Caco-2 (cell line): ENCODE measurements around the gene NAAA. TPM values are rescaled to one million over a fixed set of nuclear protein-coding genes. Genes with fewer than 3 reads are reported as not detected.

Experiments
- BruUV-seq: library from RNA; stranded (reverse); fragments of 400-500 nt; replicated peaks from 2 replicates; lab custom pipeline; 2021; lab: Mats Ljungman, UMichigan
- CTCF ChIA-PET: fragments of 300-600 bp; sonication (Branson Sonifier 250); formaldehyde crosslinking; loops from one replicate; lab custom pipeline; 2022; ENCODE audit warnings: antibody characterized with exemption; lab: Charles Lee
- POLR2A ChIA-PET: fragments of 300-600 bp; sonication (Branson Sonifier 250); formaldehyde crosslinking; loops from one replicate; lab custom pipeline; 2022; ENCODE audit warnings: antibody characterized with exemption; lab: Charles Lee
- DNase-seq, 2 experiments: peaks; one replicate each; pipeline versions ENCODE4 v3.0.0 to v3.0.0-alpha.2; 2020 to 2022
- H3K27me3 ChIP-seq: replicated peaks from 2 replicates; pipeline ENCODE4 v1.6.0; 2011; ENCODE audit warnings: low read length; ENCODE audit not compliant: control insufficient read depth, insufficient read depth
- H3K36me3 ChIP-seq: 2 replicates; pipeline ENCODE4 v1.5.1; 2011; ENCODE audit warnings: low read length; ENCODE audit not compliant: control insufficient read depth, insufficient read depth
- H3K4me1 ChIP-seq: fragments of 250-450 bp; sonication (Bioruptor Pico); 2 replicates; pipeline ENCODE4 v1.5.1; 2020; ENCODE audit warnings: mild to moderate bottlenecking
- H3K4me3 ChIP-seq: 2 replicates; pipeline ENCODE4 v1.5.1; 2011; ENCODE audit warnings: low read depth, mild to moderate bottlenecking, control low read depth, low read length
- H3K9me3 ChIP-seq: fragments of 250-450 bp; sonication (Bioruptor Pico); 2 replicates; pipeline ENCODE4 v1.5.1; 2020; ENCODE audit warnings: mild to moderate bottlenecking, moderate library complexity
- H3K27ac Mint-ChIP-seq: one replicate; pipeline ENCODE4 v1.8.0; 2022; ENCODE audit warnings: mixed read lengths; ENCODE audit not compliant: unreplicated experiment
- H3K27me3 Mint-ChIP-seq: one replicate; pipeline ENCODE4 v1.8.0; 2022; ENCODE audit warnings: mixed read lengths; ENCODE audit not compliant: insufficient read depth, unreplicated experiment
- H3K36me3 Mint-ChIP-seq: one replicate; pipeline ENCODE4 v1.8.0; 2022; ENCODE audit warnings: mild to moderate bottlenecking, mixed read lengths; ENCODE audit not compliant: insufficient read depth, unreplicated experiment
- H3K4me1 Mint-ChIP-seq: one replicate; pipeline ENCODE4 v1.8.0; 2022; ENCODE audit warnings: low read depth, mixed read lengths; ENCODE audit not compliant: unreplicated experiment
- H3K4me3 Mint-ChIP-seq: one replicate; pipeline ENCODE4 v1.8.0; 2022; ENCODE audit warnings: mild to moderate bottlenecking, moderate library complexity, mixed read lengths; ENCODE audit not compliant: unreplicated experiment
- H3K9me3 Mint-ChIP-seq: one replicate; pipeline ENCODE4 v1.8.0; 2022; ENCODE audit warnings: mixed read lengths; ENCODE audit not compliant: unreplicated experiment
- CTCF ChIP-seq, 2 experiments: fragments of 200-600 bp in 1 of 2; IDR thresholded peaks; 1 replicate in 1 of 2; 2 replicates in 1 of 2; pipeline versions ENCODE4 v1.5.1 to v1.8.0; 2011 to 2022; ENCODE audit warnings: antibody characterized with exemption in 1 of 2, control low read depth in 1 of 2, inconsistent platforms in 1 of 2, low read depth in 1 of 2, low read length in 1 of 2, mild to moderate bottlenecking in 1 of 2, moderate library complexity in 1 of 2; ENCODE audit not compliant: insufficient read depth in 1 of 2, severe bottlenecking in 1 of 2, unreplicated experiment in 1 of 2
- intact Hi-C: fragments of 100-400 bp; cut with micrococcal nuclease; formaldehyde crosslinking; loops from one replicate; pipeline ENCODE4 v1.10.0; 2022; ENCODE audit not compliant: unreplicated experiment
- total RNA-seq: library from RNA; stranded (reverse); gene quantifications from 2 replicates; pipeline ENCODE4 v1.2.3, GENCODE V29; 2022

Gene NAAA
- total RNA-seq, 1 experiment from 2014 or later: 11.8 TPM

- Mint-ChIP-seq H3K36me3 (no peaks in the 10 kb centered on the region), H3K27ac (no peak overlapping the region), H3K4me1 (no peaks in the 10 kb centered on the region), H3K4me3 (no peak overlapping the region), H3K9me3 (peaks cover 10% of the 10 kb centered on the region), H3K27me3 (peaks cover 4% of the 10 kb centered on the region)
- TF ChIP-seq CTCF (IDR thresholded peaks at IDR 0.05; ENCODE audit: insufficient read depth in 1 of 2, low read depth in 1 of 2, low read length in 1 of 2, severe bottlenecking in 1 of 2, unreplicated experiment in 1 of 2): peak in 1 of 2 experiments; percentile 14
- peaks cover 4% of the 10 kb centered on the region; the same call in 1 of the 2 replicates for H3K4me1 ChIP-seq
- POLR2A ChIA-PET: no interaction called here
- H3K36me3 ChIP-seq: no peaks in the 10 kb centered on the region
- H3K9me3 ChIP-seq: no peaks in the 10 kb centered on the region
- no peak overlapping the region for H3K4me3 ChIP-seq
- BruUV-seq: no TSS peak
- DNase-seq: peak in 1 of 2 experiments; percentile 49
- CTCF ChIA-PET: no interaction called here
- no peaks in the 10 kb centered on the region for H3K27me3 ChIP-seq
- intact Hi-C loops: loop anchor here (5.0 kb wide), 1 partner anchor 100 kb away; the partner anchor contains the start of gene SDAD1
Observed at GRCh38 chr4:75892508-75892907, 48.3 kb downstream of the NAAA start.

- peaks cover 4% of the 10 kb centered on the region for H3K27me3 Mint-ChIP-seq
- no peaks in the 10 kb centered on the region for H3K36me3 Mint-ChIP-seq
- H3K36me3 ChIP-seq: no peaks in the 10 kb centered on the region
- H3K4me3 ChIP-seq: no peak overlapping the region
- BruUV-seq: no TSS peak
- H3K4me1 Mint-ChIP-seq: no peaks in the 10 kb centered on the region
- no peak overlapping the region for H3K27ac Mint-ChIP-seq
- CTCF ChIA-PET: interaction anchor here (0.6 kb wide), 1 partner anchor 180 kb away, joined by 3 read pairs; no protein-coding TSS in a partner anchor
- POLR2A ChIA-PET: no interaction called here
- intact Hi-C loops: loop anchor here (5.0 kb wide), 1 partner anchor 101 kb away; the partner anchor contains the start of gene SDAD1
- no peak for TF ChIP-seq CTCF (IDR thresholded peaks at IDR 0.05; ENCODE audit: insufficient read depth in 1 of 2, low read depth in 1 of 2, low read length in 1 of 2, severe bottlenecking in 1 of 2, unreplicated experiment in 1 of 2)
- no peak for DNase-seq
- H3K27me3 ChIP-seq: no peaks in the 10 kb centered on the region
- no peak overlapping the region for H3K4me3 Mint-ChIP-seq
- peaks cover under 1% of the 10 kb centered on the region for H3K9me3 Mint-ChIP-seq
- H3K9me3 ChIP-seq: no peaks in the 10 kb centered on the region
- peaks cover 4% of the 10 kb centered on the region; the same call in 1 of the 2 replicates for H3K4me1 ChIP-seq
Observed at GRCh38 chr4:75891611-75892010, 49.2 kb downstream of the NAAA start.

GRCh38 chr4:75889537-75890199 is 51.1 kb downstream of the NAAA start:
- intact Hi-C loops: loop anchor here (5.0 kb wide), 1 partner anchor 103 kb away; the partner anchor contains the start of gene SDAD1
- Histone ChIP-seq H3K4me3 (no peak overlapping the region), H3K36me3 (no peaks in the 10 kb centered on the region), H3K4me1 (no peaks in the 10 kb centered on the region), H3K27me3 (no peaks in the 10 kb centered on the region), H3K9me3 (no peaks in the 10 kb centered on the region)
- no peaks in the 10 kb centered on the region for H3K9me3 Mint-ChIP-seq
- POLR2A ChIA-PET: no interaction called here
- no peak overlapping the region for H3K27ac Mint-ChIP-seq
- no TSS peak for BruUV-seq
- DNase-seq: no peak
- H3K36me3 Mint-ChIP-seq: no peaks in the 10 kb centered on the region
- CTCF ChIA-PET: no interaction called here
- H3K4me1 Mint-ChIP-seq: no peaks in the 10 kb centered on the region
- TF ChIP-seq CTCF (IDR thresholded peaks at IDR 0.05; ENCODE audit: insufficient read depth in 1 of 2, low read depth in 1 of 2, low read length in 1 of 2, severe bottlenecking in 1 of 2, unreplicated experiment in 1 of 2): no peak
- H3K4me3 Mint-ChIP-seq: no peak overlapping the region
- H3K27me3 Mint-ChIP-seq: peaks cover 4% of the 10 kb centered on the region
